T-helper 22 cell (primary cell): ENCODE data around the gene TENT4A.
"Not testable (repeated sequence)": the region's sequence is repeated elsewhere in the genome, so short reads cannot be mapped to it uniquely, and the experiment has no call there.

ENCODE experiments used
- DNase-seq: peaks from one replicate; pipeline ENCODE4 v3.0.0-alpha.2; 2020; ENCODE audit warnings: low read depth

Gene TENT4A

DNA sequence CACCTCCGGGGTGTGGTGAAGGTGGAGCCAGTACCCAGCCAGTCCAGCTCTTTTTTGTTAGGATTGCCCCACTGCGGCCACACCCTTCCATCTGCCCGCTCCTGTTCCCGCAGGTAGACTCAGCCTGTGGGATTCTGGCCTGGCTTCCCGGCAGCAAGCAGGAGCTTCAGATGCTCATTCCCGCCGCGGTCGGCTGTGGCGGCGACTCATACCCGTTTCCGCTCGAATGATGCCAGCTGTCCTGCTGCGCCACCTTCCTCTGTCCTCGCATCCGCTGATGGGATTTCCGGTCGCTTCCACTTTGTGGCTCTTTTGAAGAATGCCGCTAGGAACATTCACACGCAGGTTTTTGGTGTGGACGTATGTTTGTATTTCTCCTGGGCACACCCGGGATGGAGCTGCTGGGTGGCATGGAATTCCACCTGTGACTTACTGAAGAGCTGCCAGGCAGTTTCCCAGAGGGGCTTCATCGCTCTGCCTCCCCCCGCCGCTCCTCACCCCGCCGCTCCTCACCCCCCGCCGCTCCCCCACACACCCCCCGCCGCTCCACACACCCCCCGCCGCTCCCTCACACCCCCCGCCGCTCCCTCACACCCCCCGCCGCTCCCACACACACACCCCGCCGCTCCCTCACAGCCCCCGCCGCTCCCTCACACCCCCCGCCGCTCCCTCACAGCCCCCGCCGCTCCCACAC lies 60.3 kb downstream of the TENT4A start:
- no peak for DNase-seq

DNA sequence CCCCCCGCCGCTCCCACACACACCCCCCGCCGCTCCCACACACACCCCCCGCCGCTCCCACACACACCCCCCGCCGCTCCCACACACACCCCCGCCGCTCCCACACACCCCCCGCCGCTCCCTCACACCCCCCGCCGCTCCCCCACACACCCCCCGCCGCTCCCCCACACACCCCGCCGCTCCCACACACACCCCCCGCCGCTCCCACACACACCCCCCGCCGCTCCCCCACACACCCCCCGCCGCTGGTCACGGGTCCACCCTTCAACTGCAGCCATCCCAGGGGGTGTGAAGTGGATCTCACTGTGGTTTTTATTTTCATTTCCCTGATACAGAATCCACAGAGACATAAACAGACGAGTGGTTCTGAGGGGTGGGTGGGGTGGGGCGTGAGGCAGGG lies 61.0 kb downstream of the TENT4A start:
- DNase-seq: not testable (repeated sequence)

DNA sequence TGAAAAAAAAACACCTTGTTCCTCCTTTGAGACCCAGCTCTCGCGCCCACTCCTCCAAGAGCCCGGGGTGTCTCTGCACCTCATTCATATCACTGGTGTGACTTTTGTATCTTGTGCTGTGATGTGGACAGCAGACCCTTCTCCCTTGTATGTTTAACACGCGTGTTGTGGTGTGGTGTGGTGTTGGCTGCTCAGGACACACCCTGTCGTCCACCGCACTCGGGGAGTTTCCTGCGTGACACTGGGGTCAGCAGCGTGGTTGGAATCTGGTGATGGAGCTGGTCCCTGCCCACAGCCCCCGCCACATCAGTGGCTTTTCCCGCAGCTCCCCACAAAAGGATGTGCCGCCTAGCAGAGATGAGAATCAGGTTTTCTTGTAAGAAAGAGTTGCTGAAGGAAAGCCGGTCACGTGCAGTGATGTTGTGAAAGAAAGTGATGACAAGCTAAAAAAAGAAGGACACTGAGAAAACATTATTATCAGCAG lies 61.5 kb downstream of the TENT4A start:
- DNase-seq: no peak

DNA sequence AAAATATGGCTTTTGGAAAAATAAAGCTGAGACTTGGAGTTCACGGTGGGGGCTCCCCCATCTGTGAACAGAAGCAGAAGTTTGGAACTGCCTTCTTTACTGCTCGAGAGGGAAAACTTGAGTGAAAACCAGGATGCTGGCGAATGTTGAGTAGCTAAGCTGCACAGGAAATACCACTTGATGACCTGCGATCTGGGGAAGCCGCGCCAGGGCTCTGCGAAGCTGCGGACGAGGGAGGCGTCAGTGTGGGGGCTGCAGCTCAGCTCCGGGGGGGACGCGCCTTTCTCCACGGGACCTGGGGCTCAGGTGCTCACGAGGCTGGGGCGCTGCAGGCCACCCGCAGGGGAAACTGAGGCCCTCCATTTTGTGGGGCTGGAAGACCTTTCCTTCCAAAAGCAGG lies 62.3 kb downstream of the TENT4A start:
- no peak for DNase-seq

DNA sequence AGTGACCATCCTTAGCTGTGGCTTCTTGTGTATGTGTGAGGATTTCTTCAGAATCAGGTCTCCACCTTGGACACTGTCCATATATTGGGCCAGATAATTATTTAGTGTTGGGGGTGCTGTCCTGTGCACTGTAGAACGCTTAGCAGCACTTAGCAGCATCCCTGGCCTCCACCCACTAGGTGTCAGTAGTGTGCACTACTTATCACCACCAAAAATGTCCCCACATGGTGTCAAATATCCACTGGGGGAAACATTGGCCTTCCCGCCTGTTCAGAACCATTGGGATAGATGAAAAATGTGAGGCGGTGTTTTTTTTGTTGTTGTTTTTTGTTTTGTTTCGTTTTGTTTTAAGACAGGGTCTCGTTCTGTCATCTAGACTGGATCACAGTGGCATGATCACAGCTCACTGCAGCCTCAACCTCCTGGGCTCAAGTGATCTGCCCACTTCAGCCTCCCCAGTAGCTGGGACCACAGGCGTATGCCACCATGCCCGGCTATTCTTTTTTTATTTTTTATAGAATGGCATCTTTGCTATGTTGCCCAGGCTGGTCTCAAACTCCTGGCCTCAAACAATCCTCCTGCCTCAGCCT lies 67.7 kb downstream of the TENT4A start:
- no peak for DNase-seq

DNA sequence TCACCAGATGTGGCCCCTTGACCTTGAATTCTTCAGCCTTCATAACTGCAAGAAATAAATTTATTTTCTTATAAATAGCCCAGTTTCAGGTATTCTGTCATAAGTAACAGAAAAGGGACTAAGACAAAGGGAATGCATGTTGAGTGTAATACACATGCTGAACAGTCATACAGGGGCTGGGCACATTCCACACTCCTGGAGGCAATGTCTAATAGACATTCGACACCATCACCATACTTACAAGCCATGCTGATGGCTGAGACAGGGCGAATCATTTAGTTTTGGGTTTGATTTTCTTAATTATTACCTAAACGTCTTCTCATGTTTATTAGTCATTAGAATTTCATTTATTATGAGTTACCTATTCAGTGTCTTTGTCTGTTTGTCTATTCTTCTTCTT lies 68.5 kb downstream of the TENT4A start:
- DNase-seq: no peak

DNA sequence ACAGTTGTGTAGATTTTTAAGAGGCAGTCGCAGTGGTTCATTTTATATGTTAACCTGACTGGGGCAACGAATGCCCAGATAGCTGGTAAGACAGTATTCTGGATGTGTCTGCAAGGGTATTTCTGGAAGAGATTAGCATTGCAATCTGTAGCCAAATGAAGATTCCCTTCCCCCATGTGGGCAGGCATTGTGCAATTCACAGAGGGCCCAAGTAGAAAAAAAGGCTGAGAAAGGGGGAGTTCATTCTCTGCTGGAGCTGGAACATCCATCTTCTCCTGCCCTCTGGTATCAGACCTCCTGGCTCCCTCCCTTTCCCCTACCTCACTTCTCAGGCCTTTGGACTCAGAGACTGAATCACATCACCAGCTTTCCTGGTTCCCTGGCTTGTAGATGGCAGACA lies 70.6 kb downstream of the TENT4A start:
- DNase-seq: no peak

DNA sequence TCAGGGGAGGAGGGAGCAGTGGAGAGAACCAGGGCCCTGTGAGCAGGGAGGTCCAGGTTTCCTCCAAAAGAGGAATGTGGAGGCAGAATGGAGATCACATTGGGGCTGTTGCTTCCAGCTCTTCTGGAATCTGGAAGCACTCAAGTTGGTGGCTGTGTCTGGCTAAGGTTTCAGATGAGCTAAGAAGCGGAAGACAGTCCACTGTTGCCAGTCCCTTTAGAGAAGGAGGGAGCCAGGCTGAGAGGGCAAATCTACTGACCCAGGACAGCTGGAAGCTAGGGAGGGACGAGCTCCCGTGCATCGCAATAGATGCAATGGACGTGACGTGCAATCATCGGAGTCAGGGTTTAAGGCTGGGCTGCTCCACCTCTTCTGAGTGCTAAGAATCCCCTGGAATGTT lies 71.2 kb downstream of the TENT4A start:
- DNase-seq: no peak

DNA sequence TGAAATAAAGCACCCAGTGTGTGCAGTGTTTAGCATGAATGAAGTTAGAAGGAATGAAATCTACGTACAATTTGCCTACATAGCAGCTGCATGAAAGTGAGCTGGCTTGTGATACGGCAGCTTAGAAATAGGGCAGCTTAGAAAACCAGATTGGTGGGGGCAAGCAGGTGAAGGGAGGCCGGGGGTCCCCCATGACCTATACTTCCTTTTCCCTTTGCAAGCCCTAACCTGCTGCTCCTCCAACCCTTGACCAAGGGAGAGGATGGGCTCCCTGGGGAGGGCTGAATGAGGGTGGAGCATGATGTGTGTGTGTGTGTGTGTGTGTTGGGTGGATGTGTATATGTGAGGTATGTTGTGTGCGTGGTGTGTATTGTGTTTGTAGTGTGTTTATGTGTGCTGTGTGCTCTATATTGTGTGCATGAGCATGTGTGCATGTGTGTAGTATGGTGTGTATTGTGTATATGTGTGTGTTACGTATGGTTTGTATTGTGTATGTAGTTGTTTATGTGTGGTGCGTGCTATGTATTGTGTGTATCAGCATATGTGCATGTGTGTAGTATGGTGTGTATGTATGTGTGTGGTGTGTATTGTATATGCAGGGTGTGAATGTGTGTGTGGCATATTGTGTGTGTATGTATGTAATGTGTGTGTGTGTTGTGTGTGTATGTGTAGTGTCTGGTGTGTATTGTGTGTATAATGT lies 72.1 kb downstream of the TENT4A start:
- no peak for DNase-seq

DNA sequence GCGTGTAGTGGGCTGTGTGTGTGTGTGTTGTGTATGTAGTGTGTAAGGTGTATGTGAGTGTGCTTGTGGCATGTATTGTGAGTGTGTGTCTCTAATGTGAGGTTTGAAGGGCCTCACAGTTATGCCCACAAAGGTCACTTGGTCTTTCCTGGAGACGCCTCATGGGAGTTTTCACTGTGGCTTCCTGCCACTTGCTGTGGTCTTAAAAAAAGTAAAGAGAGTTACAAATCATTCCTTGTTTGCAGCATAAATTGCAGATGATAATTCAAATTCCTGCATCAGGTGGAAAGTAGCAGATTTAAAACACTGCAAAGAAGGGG lies 72.6 kb downstream of the TENT4A start:
- no peak for DNase-seq

DNA sequence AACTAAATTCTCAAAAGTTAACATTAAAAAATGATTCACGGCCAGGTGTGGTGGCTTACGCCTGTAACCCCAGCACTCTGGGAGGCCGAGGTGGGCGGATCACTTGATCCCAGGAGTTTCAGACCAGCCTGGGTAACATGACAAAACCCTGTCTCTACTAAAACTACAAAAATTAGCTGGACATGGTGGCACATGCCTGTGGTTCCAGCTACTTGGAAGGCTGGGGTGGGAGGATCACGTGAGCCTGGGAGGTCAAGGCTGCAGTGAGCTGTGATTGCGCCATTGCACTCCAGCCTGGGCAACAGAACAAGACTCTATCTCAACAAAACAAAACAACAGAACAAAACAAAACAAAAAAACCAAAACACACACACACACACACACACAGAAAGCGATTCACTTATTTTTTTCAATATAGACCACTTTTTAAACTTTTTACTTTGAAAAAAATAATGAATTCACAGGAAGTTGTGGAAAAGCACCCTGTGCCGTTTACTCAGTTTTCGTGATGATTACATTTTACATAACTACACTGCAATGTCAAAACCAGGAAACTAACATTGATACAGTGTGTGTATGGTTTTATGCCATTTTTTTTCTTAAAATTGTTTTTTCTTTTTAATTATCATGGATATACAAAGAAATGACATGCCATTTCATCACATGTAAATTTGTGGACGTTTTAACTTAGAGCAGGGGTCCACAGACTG lies 73.7 kb downstream of the TENT4A start:
- no peak for DNase-seq

DNA sequence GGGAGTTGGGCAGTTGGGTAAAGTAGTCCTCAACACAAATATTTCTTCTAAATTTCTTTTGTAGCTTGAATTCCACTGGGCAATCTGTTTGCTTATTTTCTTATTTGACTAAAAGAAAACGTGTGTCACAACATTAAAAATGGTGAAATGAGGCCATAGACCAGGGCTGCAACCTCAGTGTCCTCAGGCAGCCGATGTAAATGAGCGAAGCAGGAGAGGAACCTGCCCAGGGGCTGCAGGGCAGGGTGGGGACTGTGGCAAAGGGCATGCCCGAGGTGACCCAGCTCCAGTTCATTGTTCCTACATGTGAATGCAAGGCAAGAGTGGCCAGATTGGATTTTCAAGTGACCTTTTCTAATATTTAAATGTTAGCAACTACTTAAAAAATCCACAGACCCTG lies 74.7 kb downstream of the TENT4A start:
- no peak for DNase-seq

DNA sequence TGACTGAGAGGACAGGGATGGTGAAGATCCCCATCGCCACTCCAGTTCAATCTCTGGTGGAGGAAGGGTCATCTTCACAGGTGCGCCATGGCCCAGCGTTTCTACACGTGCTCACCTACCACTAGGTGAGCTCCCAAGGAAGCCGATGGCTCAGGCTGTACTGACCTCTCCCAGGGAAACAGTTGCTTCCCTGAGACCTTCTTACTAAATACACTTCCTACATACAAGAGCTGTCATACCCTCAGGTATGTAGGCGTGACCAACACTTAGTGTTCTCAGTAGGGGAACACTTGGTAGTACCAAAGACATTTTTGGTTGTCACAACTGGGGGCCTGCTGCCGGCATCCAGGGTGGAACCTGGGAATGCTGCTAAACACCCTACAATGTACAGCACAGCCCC lies 75.2 kb downstream of the TENT4A start:
- DNase-seq: no peak

DNA sequence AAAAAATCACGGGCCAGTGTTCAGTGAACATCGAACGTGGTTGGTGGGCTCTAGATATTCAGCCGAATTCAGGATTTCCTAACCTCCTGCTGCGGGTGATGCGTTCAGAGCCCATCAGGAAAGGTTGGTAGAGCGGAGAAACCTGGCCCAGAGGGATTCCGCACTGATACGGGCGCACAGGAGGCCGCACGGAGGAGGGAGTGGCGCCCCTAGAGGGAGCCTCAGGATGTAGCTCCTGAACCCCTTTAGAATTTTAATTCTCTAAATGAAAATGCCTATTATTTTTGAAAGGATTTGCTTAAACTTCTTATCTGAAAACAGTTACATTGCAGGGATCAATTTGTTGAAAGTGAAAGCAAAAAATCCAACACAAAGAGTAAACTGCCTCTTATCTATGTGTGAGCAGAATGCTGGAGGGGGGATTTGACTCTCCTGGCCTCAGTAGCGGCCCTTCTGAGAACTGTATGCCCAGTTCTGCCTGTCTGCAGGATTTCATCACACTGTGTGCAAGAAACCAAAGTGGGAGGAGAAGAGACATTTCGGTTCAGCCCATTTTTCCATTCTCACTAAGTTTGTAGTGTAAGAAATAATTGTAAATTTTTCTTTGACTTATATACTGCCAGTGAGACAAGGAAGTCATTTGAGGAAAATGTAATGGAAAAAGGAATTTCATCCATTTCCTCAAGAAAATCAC lies 75.9 kb downstream of the TENT4A start:
- no peak for DNase-seq

DNA sequence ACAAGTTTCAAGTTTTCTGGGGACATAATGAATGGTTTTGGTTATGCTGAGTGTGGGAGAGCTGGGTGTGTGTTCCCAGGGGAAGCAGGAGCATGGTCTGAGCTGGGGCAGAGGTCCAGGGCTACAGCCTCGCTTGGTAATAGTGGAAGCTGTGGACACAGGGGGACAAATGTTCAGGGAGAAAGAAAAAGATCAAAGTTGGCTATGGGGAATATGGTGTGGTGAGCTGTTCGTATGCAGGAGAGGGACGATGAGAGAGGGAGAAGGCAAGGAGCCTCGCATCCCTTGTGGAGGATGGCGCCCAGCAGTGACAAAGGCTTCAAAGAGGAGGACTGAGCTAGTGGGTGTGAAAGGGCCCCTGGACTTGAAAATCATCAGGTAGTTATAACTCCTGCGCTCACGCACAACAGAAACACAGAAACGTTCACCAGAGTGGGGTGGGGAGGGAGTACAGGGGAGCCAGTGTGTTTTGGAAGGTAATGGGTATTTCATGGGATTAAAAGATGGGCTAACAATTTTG lies 77.2 kb downstream of the TENT4A start:
- no peak for DNase-seq

DNA sequence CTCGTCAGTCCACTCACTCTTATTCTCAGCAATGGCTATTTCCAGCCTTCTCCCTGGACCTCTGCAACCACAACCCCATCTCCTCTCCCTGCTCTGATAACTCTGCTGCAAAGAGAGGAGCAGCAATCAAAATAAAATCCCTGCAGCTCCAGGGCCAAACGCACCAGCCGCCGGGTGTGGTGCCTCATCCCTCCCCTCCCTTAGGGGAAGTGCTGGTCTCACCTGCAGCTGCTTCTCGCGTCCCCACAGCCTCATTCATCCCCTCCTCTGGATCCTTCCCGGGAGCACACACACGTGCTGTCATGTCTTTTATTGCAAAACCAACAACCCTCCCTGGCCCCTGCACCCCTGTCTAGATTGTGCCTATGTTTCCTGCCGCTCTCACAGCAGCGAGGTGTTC lies 77.8 kb downstream of the TENT4A start:
- no peak for DNase-seq

DNA sequence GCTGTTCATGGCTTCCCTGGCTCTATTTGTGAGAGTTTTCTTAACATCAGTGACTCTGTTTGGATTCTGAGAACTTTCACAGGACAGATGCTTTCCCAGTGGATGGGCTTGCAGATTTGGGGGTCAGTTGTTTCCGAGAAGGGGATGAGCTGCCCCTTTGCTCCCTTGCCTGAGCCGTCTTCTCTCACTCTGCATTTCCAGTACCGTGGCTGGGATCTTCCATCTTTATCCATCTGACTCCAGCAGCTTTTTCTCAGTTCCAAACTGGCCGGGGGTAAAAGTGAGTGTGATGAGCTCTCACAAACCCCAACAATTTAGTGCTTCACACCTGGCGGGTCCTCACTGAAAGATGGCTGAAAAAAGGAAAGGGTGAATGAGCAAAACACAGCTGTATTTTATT lies 79.1 kb downstream of the TENT4A start:
- DNase-seq: no peak

DNA sequence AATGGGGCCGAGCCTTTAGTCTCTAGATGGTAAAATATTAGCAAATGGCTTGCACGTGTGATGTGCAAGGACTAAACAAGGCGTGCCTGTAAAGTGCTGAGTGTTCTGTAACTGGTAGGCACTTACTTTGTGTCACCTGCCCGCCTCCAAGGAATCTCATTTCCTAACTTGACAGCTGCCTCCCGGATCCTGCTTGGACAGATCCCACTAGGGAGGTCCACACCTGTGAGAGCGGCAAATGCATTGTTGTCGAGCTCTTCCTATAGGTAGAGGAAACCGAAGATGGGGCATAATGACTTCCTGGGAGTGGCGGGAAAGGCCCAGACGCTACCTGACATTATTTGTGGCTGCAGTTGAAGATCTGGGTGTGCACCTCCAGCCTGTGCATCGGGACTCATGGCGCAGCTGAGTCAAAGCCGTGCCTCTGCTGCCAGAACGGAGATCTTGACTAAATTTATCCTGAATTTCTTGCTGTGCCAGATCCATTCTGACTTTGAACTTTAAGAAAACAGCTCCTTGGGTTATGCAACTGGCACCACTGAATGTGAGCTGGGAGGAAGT lies 79.8 kb downstream of the TENT4A start:
- DNase-seq: no peak

DNA sequence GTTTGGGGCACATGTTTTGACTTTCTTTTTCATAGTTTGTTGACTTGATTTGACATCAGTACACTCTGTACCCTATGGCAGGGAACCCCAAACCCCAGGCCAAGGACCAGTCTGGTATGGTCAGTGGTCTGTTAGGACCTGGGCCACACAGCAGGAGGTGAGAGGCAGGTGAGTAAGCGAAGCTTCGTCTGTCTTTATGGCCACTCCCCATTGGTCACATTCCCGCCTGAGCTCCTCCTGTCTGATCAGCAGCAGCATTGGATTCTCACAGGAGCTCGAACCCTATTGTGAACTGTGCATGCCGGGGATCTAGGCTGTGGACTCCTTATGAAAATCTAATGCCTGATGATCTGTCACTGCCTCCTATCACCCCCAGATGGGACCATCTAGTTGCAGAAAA lies 88.0 kb downstream of the TENT4A start:
- no peak for DNase-seq

DNA sequence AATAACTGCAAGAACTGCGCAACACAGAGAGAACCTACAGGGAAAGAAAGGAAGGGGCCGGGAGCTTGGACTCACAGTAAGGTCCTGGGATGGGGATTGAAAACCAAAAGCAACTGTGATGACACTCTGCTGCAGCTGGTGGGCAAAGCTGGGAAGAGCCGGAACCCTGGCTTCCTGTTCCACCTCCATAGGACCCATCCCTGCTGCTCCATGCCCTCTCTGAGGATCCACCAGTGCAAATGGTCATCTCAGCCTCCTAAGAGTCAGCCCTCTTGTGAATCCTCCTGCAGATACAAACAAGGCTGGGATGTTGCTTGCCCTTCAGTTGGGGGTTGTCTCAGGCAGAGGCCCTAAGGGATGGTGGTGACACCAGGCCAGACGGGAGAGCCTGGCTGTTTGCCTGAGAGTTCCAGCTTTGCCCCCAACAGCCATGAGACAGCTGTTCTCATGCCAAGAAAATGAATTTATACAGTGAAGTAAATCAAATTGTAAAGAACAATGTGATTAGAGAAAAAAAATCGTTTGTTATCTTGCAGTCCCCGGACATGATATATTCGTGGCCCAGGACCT lies 90.8 kb downstream of the TENT4A start:
- DNase-seq: no peak

DNA sequence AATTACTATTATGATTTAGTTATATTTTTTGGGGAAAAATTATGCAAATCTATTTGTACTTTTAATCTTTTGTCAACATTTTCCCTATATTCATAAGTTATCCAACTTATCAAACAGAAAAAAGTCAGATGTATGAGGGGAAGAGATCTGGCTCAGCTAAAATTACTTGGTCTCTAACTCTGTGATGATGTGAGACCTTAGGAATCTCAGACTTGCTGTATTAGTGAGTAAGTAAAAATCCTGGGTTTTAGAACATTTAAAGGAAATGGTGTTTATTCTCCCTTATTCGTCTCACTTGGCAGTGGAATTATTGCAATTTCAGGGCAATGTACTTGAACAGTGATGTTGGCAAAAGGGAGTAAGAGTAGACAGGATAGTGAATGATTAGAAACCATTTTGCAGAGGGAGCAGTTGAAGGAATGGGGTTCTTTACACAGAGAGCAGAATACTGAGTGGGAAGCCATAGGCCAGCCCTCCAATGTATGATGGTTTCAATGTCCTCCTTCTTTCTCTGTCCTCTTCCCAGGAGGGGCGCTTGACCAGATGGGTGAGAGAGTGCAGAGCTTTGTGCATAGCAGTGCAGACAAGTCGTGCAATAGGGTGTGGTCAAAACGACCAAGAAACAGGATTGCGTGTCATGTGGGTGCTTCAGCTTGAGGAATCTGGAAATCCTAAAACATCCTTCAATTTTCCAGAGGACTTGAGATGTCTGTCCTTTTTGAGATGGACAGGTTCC lies 91.7 kb downstream of the TENT4A start:
- DNase-seq: no peak
